HG03039 (cell line): Measurements from ENCODE around the gene TAS2R19.

Experiments
- ATAC-seq: cut with Tn5 transposase; IDR thresholded peaks from one replicate; pipeline ENCODE4 v1.9.1; 2021; ENCODE audit warnings: mild to moderate bottlenecking, moderate library complexity; ENCODE audit not compliant: unreplicated experiment

The TAS2R19 gene

DNA sequence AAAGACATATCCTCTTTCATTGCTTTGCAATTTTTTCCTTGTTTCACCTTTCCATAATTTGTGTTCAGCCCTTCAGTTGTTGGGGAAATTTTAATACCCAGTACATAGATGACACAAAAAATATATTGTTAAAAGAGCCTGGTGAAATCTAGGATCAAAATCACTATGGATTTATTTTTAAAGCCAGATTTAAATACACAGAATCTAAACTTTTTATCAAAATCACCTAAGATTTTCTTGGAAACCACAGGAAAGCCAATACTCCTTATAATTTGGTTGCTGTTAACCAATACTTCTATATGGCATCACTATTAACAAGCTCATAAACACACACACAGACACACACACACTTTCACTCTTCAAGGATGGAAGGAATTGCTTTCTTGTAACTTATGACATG lies 24.2 kb downstream of the TAS2R19 start, which contains the start of gene TAS2R20:
Gene TAS2R20 (minus strand): TSS at position 101 of the 400 bp plus-strand sequence. CDS start 429 bp downstream, outside the sequence.
- no peak for ATAC-seq

DNA sequence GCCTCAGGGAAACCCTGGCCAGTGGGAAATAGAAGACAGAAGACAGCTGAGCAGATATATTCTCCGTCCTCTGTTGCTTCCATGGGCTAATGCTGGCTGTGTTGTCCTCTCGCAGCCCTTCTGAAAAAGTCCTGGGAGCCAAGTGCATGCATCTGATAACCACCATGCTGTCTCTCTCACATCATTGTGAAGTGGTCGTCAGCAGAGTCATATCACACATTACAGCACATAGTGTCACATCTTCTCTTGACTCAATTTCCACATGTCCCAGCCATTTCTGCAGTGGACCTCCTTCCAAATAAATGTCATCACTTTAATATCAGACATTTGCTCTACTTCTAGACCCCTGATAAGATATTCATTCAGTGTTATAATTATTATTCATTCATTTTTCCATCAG lies 28.1 kb downstream of the TAS2R19 start:
- ATAC-seq = no peak

DNA sequence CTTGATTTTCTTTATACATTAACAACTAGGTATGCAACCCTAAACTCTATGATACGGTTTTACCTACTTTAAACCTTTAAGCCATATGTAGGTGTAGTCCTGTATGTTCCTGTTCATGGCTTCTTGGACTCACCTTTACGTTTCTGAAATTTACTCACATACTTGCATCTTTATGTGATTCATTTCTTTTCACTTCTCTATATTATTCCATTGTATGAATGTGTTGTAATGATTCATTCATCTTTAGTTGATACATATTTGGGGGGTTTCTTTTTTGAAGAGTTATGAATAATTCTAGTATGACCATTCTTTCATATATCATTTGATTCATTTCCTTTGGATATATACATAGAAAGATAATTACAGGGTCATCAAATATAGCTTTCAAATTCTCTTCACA lies 33.3 kb downstream of the TAS2R19 start:
- no peak for ATAC-seq

DNA sequence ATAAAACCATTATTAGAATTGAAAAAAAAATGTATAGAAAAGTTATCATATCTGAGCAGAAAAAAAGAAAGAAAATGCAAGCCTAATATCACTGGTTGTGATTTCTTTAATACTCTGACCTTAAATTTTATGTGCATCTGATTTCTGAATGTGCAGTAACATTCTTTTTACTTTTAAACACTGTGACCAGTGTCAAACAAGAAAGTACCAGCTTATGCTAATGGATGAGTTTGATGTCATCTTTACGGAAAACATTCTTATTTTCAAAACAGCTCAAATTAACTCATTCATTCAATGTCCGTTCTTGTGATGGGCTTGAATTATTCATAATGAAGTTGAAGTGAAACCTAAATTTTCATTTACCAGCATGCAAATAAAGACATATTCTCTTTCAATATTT lies 35.6 kb downstream of the TAS2R19 start, which contains the start of gene TAS2R50:
Gene TAS2R50 (minus strand): TSS at position 101 of the 400 bp plus-strand sequence. CDS start 52 bp downstream, at position 49.
- ATAC-seq = no peak

DNA sequence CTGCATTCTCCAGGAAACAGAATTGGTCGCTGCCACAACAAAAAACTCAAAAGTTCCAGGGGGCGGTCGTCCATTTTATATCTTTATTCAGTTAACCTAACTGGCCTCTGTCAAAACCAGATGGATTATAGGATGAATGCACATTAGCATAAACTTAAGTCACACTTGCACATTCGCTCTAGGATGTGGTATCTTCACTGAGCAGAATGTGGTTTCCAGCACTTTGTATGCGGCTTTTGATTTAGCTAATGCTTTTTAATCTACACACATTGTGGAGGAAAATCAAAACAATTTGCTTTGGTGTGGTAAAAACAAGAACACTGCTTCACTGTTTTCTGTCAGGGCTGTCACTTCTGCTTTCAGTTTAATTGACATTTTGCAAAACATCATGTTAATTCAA lies 40.2 kb downstream of the TAS2R19 start:
- no peak for ATAC-seq

DNA sequence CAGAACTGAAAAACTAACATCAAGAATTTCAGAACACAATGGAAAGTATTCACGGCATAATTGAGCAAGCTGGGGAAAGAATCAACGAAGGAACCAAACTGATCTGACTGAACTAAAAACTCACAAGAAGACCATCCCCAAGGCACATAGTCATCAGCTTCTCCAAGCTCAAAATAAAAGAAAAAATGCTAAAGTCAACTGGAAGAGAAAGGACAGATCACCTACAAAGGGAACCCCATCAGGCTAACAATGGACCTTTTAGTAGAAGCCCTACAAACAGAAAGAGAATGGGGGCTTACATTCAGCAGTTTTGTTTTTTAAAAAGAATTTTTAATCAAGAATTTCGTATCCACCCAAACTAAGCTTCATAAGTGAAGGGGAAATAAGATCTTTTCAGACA lies 47.5 kb downstream of the TAS2R19 start:
- no peak for ATAC-seq
